ENCODE results near the gene APC2.

APC2 gene

DNA sequence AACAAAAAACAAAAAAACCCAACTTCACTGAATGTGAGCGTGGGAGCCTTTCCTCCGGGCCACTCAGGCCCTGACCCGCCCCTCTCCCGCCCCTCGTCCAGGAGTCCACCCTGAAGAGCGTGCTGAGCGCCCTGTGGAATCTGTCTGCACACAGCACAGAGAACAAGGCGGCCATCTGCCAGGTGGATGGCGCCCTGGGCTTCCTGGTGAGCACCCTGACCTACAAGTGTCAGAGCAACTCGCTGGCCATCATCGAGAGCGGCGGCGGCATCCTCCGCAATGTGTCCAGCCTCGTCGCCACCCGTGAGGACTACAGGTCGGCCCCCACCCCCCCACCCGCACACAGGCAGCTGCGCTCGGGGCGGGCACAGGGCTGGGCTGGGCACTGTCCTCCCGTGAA lies 11.9 kb downstream of the APC2 start:
- no peaks in the 10 kb centered on the region for H4K20me1 ChIP-seq (ENCODE audit: insufficient read depth)
- no peak overlapping the region for H3K4me2 ChIP-seq
- H3K79me2 ChIP-seq (ENCODE audit: insufficient read depth, low read depth), result no peaks in the 10 kb centered on the region
- H3K36me3 ChIP-seq (ENCODE audit: insufficient read depth), result no peaks in the 10 kb centered on the region
- TF ChIP-seq, protein P1, sequence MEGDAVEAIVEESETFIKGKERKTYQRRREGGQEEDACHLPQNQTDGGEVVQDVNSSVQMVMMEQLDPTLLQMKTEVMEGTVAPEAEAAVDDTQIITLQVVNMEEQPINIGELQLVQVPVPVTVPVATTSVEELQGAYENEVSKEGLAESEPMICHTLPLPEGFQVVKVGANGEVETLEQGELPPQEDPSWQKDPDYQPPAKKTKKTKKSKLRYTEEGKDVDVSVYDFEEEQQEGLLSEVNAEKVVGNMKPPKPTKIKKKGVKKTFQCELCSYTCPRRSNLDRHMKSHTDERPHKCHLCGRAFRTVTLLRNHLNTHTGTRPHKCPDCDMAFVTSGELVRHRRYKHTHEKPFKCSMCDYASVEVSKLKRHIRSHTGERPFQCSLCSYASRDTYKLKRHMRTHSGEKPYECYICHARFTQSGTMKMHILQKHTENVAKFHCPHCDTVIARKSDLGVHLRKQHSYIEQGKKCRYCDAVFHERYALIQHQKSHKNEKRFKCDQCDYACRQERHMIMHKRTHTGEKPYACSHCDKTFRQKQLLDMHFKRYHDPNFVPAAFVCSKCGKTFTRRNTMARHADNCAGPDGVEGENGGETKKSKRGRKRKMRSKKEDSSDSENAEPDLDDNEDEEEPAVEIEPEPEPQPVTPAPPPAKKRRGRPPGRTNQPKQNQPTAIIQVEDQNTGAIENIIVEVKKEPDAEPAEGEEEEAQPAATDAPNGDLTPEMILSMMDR (conservative IDR thresholded peaks at IDR 0.05; ENCODE audit: low read depth, low read length), result no peak
- H3K27ac ChIP-seq, result no peak overlapping the region
- H3K27me3 ChIP-seq (ENCODE audit: insufficient read depth, low read depth), result peaks cover 43% of the 10 kb centered on the region
- no peak overlapping the region for H2AFZ ChIP-seq (ENCODE audit: low read depth)
- no peak overlapping the region for H3K4me3 ChIP-seq (IDR thresholded peaks at IDR 0.05; ENCODE audit: insufficient read depth, low read depth, low read length)
- no peak overlapping the region for H3K9ac ChIP-seq
- H3K4me1 ChIP-seq (ENCODE audit: low read depth, poor library complexity, severe bottlenecking), result no peaks in the 10 kb centered on the region

DNA sequence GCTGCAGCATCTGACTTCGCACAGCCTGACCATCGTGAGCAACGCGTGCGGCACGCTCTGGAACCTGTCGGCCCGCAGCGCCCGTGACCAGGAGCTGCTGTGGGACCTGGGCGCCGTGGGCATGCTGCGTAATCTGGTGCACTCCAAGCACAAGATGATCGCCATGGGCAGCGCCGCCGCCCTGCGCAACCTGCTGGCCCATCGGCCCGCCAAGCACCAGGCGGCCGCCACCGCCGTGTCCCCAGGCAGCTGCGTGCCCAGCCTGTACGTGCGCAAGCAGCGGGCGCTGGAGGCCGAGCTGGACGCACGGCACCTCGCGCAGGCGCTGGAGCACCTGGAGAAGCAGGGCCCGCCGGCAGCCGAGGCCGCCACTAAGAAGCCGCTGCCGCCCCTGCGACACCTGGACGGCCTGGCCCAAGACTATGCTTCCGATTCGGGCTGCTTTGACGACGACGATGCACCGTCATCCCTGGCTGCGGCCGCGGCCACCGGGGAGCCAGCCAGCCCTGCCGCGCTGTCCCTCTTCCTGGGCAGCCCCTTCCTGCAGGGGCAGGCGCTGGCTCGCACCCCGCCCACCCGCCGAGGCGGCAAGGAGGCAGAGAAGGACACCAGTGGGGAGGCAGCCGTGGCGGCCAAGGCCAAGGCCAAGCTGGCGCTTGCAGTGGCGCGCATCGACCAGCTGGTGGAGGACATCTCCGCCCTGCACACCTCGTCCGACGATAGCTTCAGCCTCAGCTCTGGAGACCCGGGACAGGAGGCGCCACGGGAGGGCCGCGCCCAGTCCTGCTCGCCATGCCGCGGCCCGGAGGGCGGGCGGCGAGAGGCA lies 15.5 kb downstream of the APC2 start:
- Histone ChIP-seq H2AFZ (ENCODE audit: low read depth) (no peak overlapping the region), H3K36me3 (ENCODE audit: insufficient read depth) (no peaks in the 10 kb centered on the region), H3K4me3 (IDR thresholded peaks at IDR 0.05; ENCODE audit: insufficient read depth, low read depth, low read length) (no peak overlapping the region), H3K27me3 (ENCODE audit: insufficient read depth, low read depth) (peaks cover 11% of the 10 kb centered on the region), H3K4me1 (ENCODE audit: low read depth, poor library complexity, severe bottlenecking) (no peaks in the 10 kb centered on the region), H3K79me2 (ENCODE audit: insufficient read depth, low read depth) (no peaks in the 10 kb centered on the region), H3K27ac (no peak overlapping the region), H3K9ac (no peak overlapping the region), H4K20me1 (ENCODE audit: insufficient read depth) (no peaks in the 10 kb centered on the region), H3K4me2 (no peak overlapping the region)
- TF ChIP-seq, protein P1 (conservative IDR thresholded peaks at IDR 0.05; ENCODE audit: low read depth, low read length), result no peak

DNA sequence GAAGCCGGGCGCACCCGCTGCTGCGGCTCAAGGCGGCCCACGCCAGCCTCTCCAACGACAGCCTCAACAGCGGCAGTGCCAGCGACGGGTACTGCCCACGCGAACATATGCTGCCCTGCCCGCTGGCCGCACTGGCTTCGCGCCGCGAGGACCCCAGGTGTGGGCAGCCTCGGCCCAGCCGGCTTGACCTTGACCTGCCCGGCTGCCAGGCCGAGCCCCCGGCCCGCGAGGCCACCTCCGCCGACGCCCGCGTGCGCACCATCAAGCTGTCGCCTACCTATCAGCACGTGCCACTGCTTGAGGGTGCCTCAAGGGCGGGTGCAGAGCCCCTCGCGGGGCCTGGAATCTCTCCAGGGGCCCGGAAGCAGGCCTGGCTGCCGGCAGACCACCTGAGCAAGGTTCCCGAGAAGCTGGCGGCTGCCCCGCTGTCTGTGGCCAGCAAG lies 16.1 kb downstream of the APC2 start:
- Histone ChIP-seq H2AFZ (ENCODE audit: low read depth) (no peak overlapping the region), H3K79me2 (ENCODE audit: insufficient read depth, low read depth) (no peaks in the 10 kb centered on the region), H3K36me3 (ENCODE audit: insufficient read depth) (no peaks in the 10 kb centered on the region), H3K27ac (no peak overlapping the region), H3K27me3 (ENCODE audit: insufficient read depth, low read depth) (peaks cover 5% of the 10 kb centered on the region), H3K4me1 (ENCODE audit: low read depth, poor library complexity, severe bottlenecking) (peaks cover 5% of the 10 kb centered on the region), H4K20me1 (ENCODE audit: insufficient read depth) (no peaks in the 10 kb centered on the region), H3K9ac (no peak overlapping the region), H3K4me3 (IDR thresholded peaks at IDR 0.05; ENCODE audit: insufficient read depth, low read depth, low read length) (no peak overlapping the region), H3K4me2 (no peak overlapping the region)
- TF ChIP-seq, protein P1 (conservative IDR thresholded peaks at IDR 0.05; ENCODE audit: low read depth, low read length), result no peak

DNA sequence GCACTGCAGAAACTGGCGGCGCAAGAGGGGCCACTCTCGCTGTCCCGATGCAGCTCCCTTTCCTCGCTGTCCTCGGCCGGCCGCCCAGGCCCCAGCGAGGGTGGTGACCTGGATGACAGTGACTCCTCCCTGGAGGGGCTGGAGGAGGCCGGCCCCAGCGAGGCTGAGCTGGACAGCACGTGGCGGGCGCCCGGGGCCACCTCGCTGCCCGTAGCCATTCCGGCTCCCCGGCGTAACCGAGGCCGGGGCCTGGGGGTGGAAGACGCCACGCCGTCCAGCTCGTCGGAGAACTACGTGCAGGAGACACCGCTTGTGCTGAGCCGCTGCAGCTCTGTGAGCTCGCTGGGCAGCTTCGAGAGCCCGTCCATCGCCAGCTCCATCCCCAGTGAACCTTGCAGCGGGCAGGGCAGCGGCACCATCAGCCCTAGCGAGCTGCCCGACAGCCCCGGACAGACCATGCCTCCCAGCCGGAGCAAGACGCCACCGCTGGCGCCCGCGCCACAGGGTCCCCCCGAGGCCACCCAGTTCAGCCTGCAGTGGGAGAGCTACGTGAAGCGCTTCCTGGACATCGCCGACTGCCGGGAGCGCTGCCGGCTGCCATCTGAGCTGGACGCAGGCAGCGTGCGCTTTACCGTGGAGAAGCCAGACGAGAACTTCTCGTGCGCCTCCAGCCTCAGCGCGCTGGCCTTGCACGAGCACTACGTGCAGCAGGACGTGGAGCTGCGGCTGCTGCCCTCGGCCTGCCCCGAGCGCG lies 16.7 kb downstream of the APC2 start:
- TF ChIP-seq, protein P1 (conservative IDR thresholded peaks at IDR 0.05; ENCODE audit: low read depth, low read length), result no peak
- Histone ChIP-seq H3K27ac (no peak overlapping the region), H3K4me3 (IDR thresholded peaks at IDR 0.05; ENCODE audit: insufficient read depth, low read depth, low read length) (no peak overlapping the region), H3K9ac (no peak overlapping the region), H3K27me3 (ENCODE audit: insufficient read depth, low read depth) (peaks cover 9% of the 10 kb centered on the region), H3K36me3 (ENCODE audit: insufficient read depth) (no peaks in the 10 kb centered on the region), H3K79me2 (ENCODE audit: insufficient read depth, low read depth) (no peaks in the 10 kb centered on the region), H3K4me2 (no peak overlapping the region), H4K20me1 (ENCODE audit: insufficient read depth) (no peaks in the 10 kb centered on the region), H3K4me1 (ENCODE audit: low read depth, poor library complexity, severe bottlenecking) (peaks cover 9% of the 10 kb centered on the region), H2AFZ (ENCODE audit: low read depth) (no peak overlapping the region)
